ENCODE results near the gene DCD.
"Not testable (repeated sequence)": the region's sequence is repeated elsewhere in the genome, so short reads cannot be mapped to it uniquely, and the experiment has no call there.

Gene DCD

GRCh38 chr12:54648265-54648664 lies at the start of gene DCD:
Gene DCD, minus strand, starts transcription at chr12:54648365. Its CDS starts 62 bp downstream, at chr12:54648303.
- no peak for DNase-seq (ENCODE audit: low spot score)
- no peak for FAIRE-seq

- DNase-seq (ENCODE audit: low spot score) = no peak
- FAIRE-seq = no peak
Measured at GRCh38 chr12:54697851-54698250, 49.7 kb upstream of the DCD start.

GRCh38 chr12:54692353-54692752 lies 44.2 kb upstream of the DCD start:
- DNase-seq (ENCODE audit: low spot score) (no peak), FAIRE-seq (no peak)

- DNase-seq (ENCODE audit: low spot score) (no peak), FAIRE-seq (no peak)
Measured at GRCh38 chr12:54689984-54690383, 41.8 kb upstream of the DCD start.

GRCh38 chr12:54689034-54689372 lies 40.8 kb upstream of the DCD start:
- DNase-seq (ENCODE audit: low spot score) (no peak), FAIRE-seq (no peak)

GRCh38 chr12:54688309-54689033 lies 40.3 kb upstream of the DCD start:
- FAIRE-seq (no peak), DNase-seq (ENCODE audit: low spot score) (no peak)

- FAIRE-seq (peak; percentile 65), DNase-seq (ENCODE audit: low spot score) (no peak)
Measured at GRCh38 chr12:54684636-54685630, 36.8 kb upstream of the DCD start.

GRCh38 chr12:54683398-54683797 lies 35.2 kb upstream of the DCD start:
- DNase-seq (ENCODE audit: low spot score) (no peak), FAIRE-seq (no peak)

GRCh38 chr12:54682674-54683073 lies 34.5 kb upstream of the DCD start:
- DNase-seq (ENCODE audit: low spot score) (no peak), FAIRE-seq (no peak)

GRCh38 chr12:54680374-54680773 lies 32.2 kb upstream of the DCD start:
- DNase-seq (ENCODE audit: low spot score) (peak; percentile 32), FAIRE-seq (no peak)

GRCh38 chr12:54678131-54678530 lies 30.0 kb upstream of the DCD start:
- DNase-seq (ENCODE audit: low spot score) (no peak), FAIRE-seq (no peak)

- no peak for DNase-seq (ENCODE audit: low spot score)
- FAIRE-seq = no peak
Measured at GRCh38 chr12:54667945-54668344, 19.8 kb upstream of the DCD start.

GRCh38 chr12:54666008-54666407 lies 17.8 kb upstream of the DCD start:
- DNase-seq (ENCODE audit: low spot score) = no peak
- no peak for FAIRE-seq

- not testable (repeated sequence) for DNase-seq (ENCODE audit: low spot score); FAIRE-seq
Measured at GRCh38 chr12:54665022-54665635, 17.0 kb upstream of the DCD start.

- DNase-seq (ENCODE audit: low spot score) = no peak
- no peak for FAIRE-seq
Measured at GRCh38 chr12:54663603-54664002, 15.4 kb upstream of the DCD start.

GRCh38 chr12:54662026-54662425 lies 13.9 kb upstream of the DCD start:
- FAIRE-seq = no peak

GRCh38 chr12:54661048-54661447 lies 12.9 kb upstream of the DCD start:
- DNase-seq (ENCODE audit: low spot score) (no peak), FAIRE-seq (no peak)

More at GRCh38 chr12:54662026-54662425, 13.9 kb upstream of the DCD start:
- DNase-seq (ENCODE audit: low spot score) = no peak

GRCh38 chr12:54660320-54660962 lies 12.3 kb upstream of the DCD start:
- DNase-seq (ENCODE audit: low spot score) (no peak), FAIRE-seq (no peak)

- peak; percentile 30 for DNase-seq (ENCODE audit: low spot score)
- no peak for FAIRE-seq
Measured at GRCh38 chr12:54658306-54659264, 10.4 kb upstream of the DCD start.

GRCh38 chr12:54657105-54657607 lies 9.0 kb upstream of the DCD start:
- no peak for FAIRE-seq
- DNase-seq (ENCODE audit: low spot score) = no peak

Data from urothelium cell line (cell line).